Measurements from ENCODE around the gene CMIP.

The CMIP gene

GRCh38 chr16:81555660-81556059, 111.1 kb downstream of the CMIP start:
- no peak overlapping the region for H3K9ac ChIP-seq (ENCODE audit: low read length)
- no peak overlapping the region for H2AFZ ChIP-seq (ENCODE audit: low read depth, low read length)
- no peak overlapping the region for H3K14ac ChIP-seq (ENCODE audit: low read length in 2 of 2)
- H2BK15ac ChIP-seq (ENCODE audit: low read depth, poor library complexity, severe bottlenecking) = no peak overlapping the region
- no peak for DNase-seq
- H2BK120ac ChIP-seq (ENCODE audit: low read depth, low read length) = no peak overlapping the region
- H3K4ac ChIP-seq (ENCODE audit: low read depth in 1 of 2, low read length in 2 of 2) = no peak overlapping the region
- no peak overlapping the region for H3K4me3 ChIP-seq (ENCODE audit: insufficient read depth in 1 of 2, low read depth in 1 of 2, low read length in 2 of 2)
- 93% methylated on average over 1 of the region's 3 CpGs for WGBS
- H3K18ac ChIP-seq (ENCODE audit: low read depth in 1 of 2, low read length in 2 of 2) = no peak overlapping the region
- H3K27ac ChIP-seq (ENCODE audit: low read length, poor library complexity, severe bottlenecking) = no peak overlapping the region
- peak overlapping the region; percentile 16 for H4K91ac ChIP-seq (ENCODE audit: low read length)
- no peak overlapping the region for H2BK12ac ChIP-seq (ENCODE audit: low read length in 2 of 2)
- no peak overlapping the region for H3K23ac ChIP-seq (ENCODE audit: low read length in 2 of 2)
- H3K36me3 ChIP-seq (ENCODE audit: control insufficient read depth in 1 of 2, insufficient read depth in 2 of 2, low read depth in 1 of 2, low read length in 2 of 2) = no peaks in the 10 kb centered on the region
- H3K4me2 ChIP-seq (ENCODE audit: low read length, poor library complexity, severe bottlenecking) = no peak overlapping the region
- H3K4me1 ChIP-seq (ENCODE audit: control insufficient read depth, insufficient read depth, low read depth, low read length) = peaks cover 19% of the 10 kb centered on the region
- H4K8ac ChIP-seq (ENCODE audit: low read length) = no peak overlapping the region
- H3K79me1 ChIP-seq (replicated peaks; ENCODE audit: low read length, poor library complexity, severe bottlenecking) = peaks cover 43% of the 10 kb centered on the region
- no peak overlapping the region for H2BK5ac ChIP-seq (ENCODE audit: low read depth, low read length, poor library complexity, severe bottlenecking)
- no peaks in the 10 kb centered on the region for H3K27me3 ChIP-seq (ENCODE audit: control insufficient read depth in 1 of 2, insufficient read depth in 1 of 2, low read length in 2 of 2)
- H3K9me3 ChIP-seq (ENCODE audit: control insufficient read depth, low read length) = no peaks in the 10 kb centered on the region
- no peak overlapping the region for H2AK5ac ChIP-seq (ENCODE audit: low read length, severe bottlenecking)

GRCh38 chr16:81556715-81557284, 112.2 kb downstream of the CMIP start:
- 89% methylated on average over 13 of the region's 13 CpGs for WGBS
- Histone ChIP-seq H2BK5ac (ENCODE audit: low read depth, low read length, poor library complexity, severe bottlenecking) (no peak overlapping the region), H3K9ac (ENCODE audit: low read length) (no peak overlapping the region), H3K23ac (ENCODE audit: low read length in 2 of 2) (no peak overlapping the region), H4K91ac (ENCODE audit: low read length) (no peak overlapping the region), H4K8ac (ENCODE audit: low read length) (no peak overlapping the region), H2BK12ac (ENCODE audit: low read length in 2 of 2) (no peak overlapping the region), H3K27me3 (ENCODE audit: control insufficient read depth in 1 of 2, insufficient read depth in 1 of 2, low read length in 2 of 2) (no peaks in the 10 kb centered on the region), H3K4me3 (ENCODE audit: insufficient read depth in 1 of 2, low read depth in 1 of 2, low read length in 2 of 2) (no peak overlapping the region), H3K14ac (ENCODE audit: low read length in 2 of 2) (no peak overlapping the region), H2BK15ac (ENCODE audit: low read depth, poor library complexity, severe bottlenecking) (no peak overlapping the region), H2AFZ (ENCODE audit: low read depth, low read length) (no peak overlapping the region), H2BK120ac (ENCODE audit: low read depth, low read length) (no peak overlapping the region), H3K79me1 (replicated peaks; ENCODE audit: low read length, poor library complexity, severe bottlenecking) (peaks cover 36% of the 10 kb centered on the region), H3K9me3 (ENCODE audit: control insufficient read depth, low read length) (no peaks in the 10 kb centered on the region), H3K4me1 (ENCODE audit: control insufficient read depth, insufficient read depth, low read depth, low read length) (peaks cover 14% of the 10 kb centered on the region), H3K27ac (ENCODE audit: low read length, poor library complexity, severe bottlenecking) (no peak overlapping the region), H3K18ac (ENCODE audit: low read depth in 1 of 2, low read length in 2 of 2) (peak overlapping the region in 1 of 2 experiments; percentile 14), H3K36me3 (ENCODE audit: control insufficient read depth in 1 of 2, insufficient read depth in 2 of 2, low read depth in 1 of 2, low read length in 2 of 2) (no peaks in the 10 kb centered on the region), H2AK5ac (ENCODE audit: low read length, severe bottlenecking) (no peak overlapping the region), H3K4me2 (ENCODE audit: low read length, poor library complexity, severe bottlenecking) (no peak overlapping the region), H3K4ac (ENCODE audit: low read depth in 1 of 2, low read length in 2 of 2) (no peak overlapping the region)
- DNase-seq = peak; percentile 63

GRCh38 chr16:81558077-81558443, 113.5 kb downstream of the CMIP start:
- H3K4me3 ChIP-seq (ENCODE audit: insufficient read depth in 1 of 2, low read depth in 1 of 2, low read length in 2 of 2) = no peak overlapping the region
- no peak overlapping the region for H3K14ac ChIP-seq (ENCODE audit: low read length in 2 of 2)
- peaks cover 0 to 3% of the 10 kb centered on the region in 2 experiments for H3K36me3 ChIP-seq (ENCODE audit: control insufficient read depth in 1 of 2, insufficient read depth in 2 of 2, low read depth in 1 of 2, low read length in 2 of 2)
- no peak for DNase-seq
- H3K9ac ChIP-seq (ENCODE audit: low read length) = no peak overlapping the region
- no peaks in the 10 kb centered on the region for H3K9me3 ChIP-seq (ENCODE audit: control insufficient read depth, low read length)
- no peak overlapping the region for H2BK15ac ChIP-seq (ENCODE audit: low read depth, poor library complexity, severe bottlenecking)
- no peak overlapping the region for H3K4me2 ChIP-seq (ENCODE audit: low read length, poor library complexity, severe bottlenecking)
- no peak overlapping the region for H3K4ac ChIP-seq (ENCODE audit: low read depth in 1 of 2, low read length in 2 of 2)
- H3K27ac ChIP-seq (ENCODE audit: low read length, poor library complexity, severe bottlenecking) = no peak overlapping the region
- peaks cover 10% of the 10 kb centered on the region for H3K4me1 ChIP-seq (ENCODE audit: control insufficient read depth, insufficient read depth, low read depth, low read length)
- no peak overlapping the region for H2AFZ ChIP-seq (ENCODE audit: low read depth, low read length)
- no peak overlapping the region for H4K8ac ChIP-seq (ENCODE audit: low read length)
- WGBS = 97% methylated on average over 15 of the region's 15 CpGs
- no peak overlapping the region for H2BK120ac ChIP-seq (ENCODE audit: low read depth, low read length)
- no peak overlapping the region for H2AK5ac ChIP-seq (ENCODE audit: low read length, severe bottlenecking)
- peaks cover 39% of the 10 kb centered on the region for H3K79me1 ChIP-seq (replicated peaks; ENCODE audit: low read length, poor library complexity, severe bottlenecking)
- no peaks in the 10 kb centered on the region for H3K27me3 ChIP-seq (ENCODE audit: control insufficient read depth in 1 of 2, insufficient read depth in 1 of 2, low read length in 2 of 2)
- H2BK12ac ChIP-seq (ENCODE audit: low read length in 2 of 2) = no peak overlapping the region
- H3K23ac ChIP-seq (ENCODE audit: low read length in 2 of 2) = no peak overlapping the region
- H2BK5ac ChIP-seq (ENCODE audit: low read depth, low read length, poor library complexity, severe bottlenecking) = no peak overlapping the region
- H3K18ac ChIP-seq (ENCODE audit: low read depth in 1 of 2, low read length in 2 of 2) = no peak overlapping the region
- no peak overlapping the region for H4K91ac ChIP-seq (ENCODE audit: low read length)

GRCh38 chr16:81558444-81559175, 114.0 kb downstream of the CMIP start:
- no peak overlapping the region for H3K18ac ChIP-seq (ENCODE audit: low read depth in 1 of 2, low read length in 2 of 2)
- H2BK15ac ChIP-seq (ENCODE audit: low read depth, poor library complexity, severe bottlenecking) = no peak overlapping the region
- H3K79me1 ChIP-seq (replicated peaks; ENCODE audit: low read length, poor library complexity, severe bottlenecking) = peaks cover 39% of the 10 kb centered on the region
- no peak overlapping the region for H3K14ac ChIP-seq (ENCODE audit: low read length in 2 of 2)
- 95% methylated on average over 16 of the region's 16 CpGs for WGBS
- H3K4me2 ChIP-seq (ENCODE audit: low read length, poor library complexity, severe bottlenecking) = no peak overlapping the region
- no peak overlapping the region for H3K4me3 ChIP-seq (ENCODE audit: insufficient read depth in 1 of 2, low read depth in 1 of 2, low read length in 2 of 2)
- no peak overlapping the region for H2BK120ac ChIP-seq (ENCODE audit: low read depth, low read length)
- no peak overlapping the region for H3K23ac ChIP-seq (ENCODE audit: low read length in 2 of 2)
- no peak overlapping the region for H2AFZ ChIP-seq (ENCODE audit: low read depth, low read length)
- no peak overlapping the region for H2BK12ac ChIP-seq (ENCODE audit: low read length in 2 of 2)
- no peak overlapping the region for H3K9ac ChIP-seq (ENCODE audit: low read length)
- no peak for DNase-seq
- peaks cover 0 to 5% of the 10 kb centered on the region in 2 experiments for H3K36me3 ChIP-seq (ENCODE audit: control insufficient read depth in 1 of 2, insufficient read depth in 2 of 2, low read depth in 1 of 2, low read length in 2 of 2)
- no peak overlapping the region for H4K91ac ChIP-seq (ENCODE audit: low read length)
- H3K4ac ChIP-seq (ENCODE audit: low read depth in 1 of 2, low read length in 2 of 2) = no peak overlapping the region
- no peaks in the 10 kb centered on the region for H3K27me3 ChIP-seq (ENCODE audit: control insufficient read depth in 1 of 2, insufficient read depth in 1 of 2, low read length in 2 of 2)
- no peaks in the 10 kb centered on the region for H3K9me3 ChIP-seq (ENCODE audit: control insufficient read depth, low read length)
- H2AK5ac ChIP-seq (ENCODE audit: low read length, severe bottlenecking) = no peak overlapping the region
- no peak overlapping the region for H2BK5ac ChIP-seq (ENCODE audit: low read depth, low read length, poor library complexity, severe bottlenecking)
- H3K4me1 ChIP-seq (ENCODE audit: control insufficient read depth, insufficient read depth, low read depth, low read length) = peaks cover 9% of the 10 kb centered on the region
- H4K8ac ChIP-seq (ENCODE audit: low read length) = no peak overlapping the region
- no peak overlapping the region for H3K27ac ChIP-seq (ENCODE audit: low read length, poor library complexity, severe bottlenecking)
